AG04450 (cell line): ENCODE results near the gene ACLY. TPM values are rescaled to one million over a fixed set of nuclear protein-coding genes. Genes with fewer than 3 reads are reported as not detected.

ENCODE experiments used
- CTCF ChIA-PET: fragments of 300-600, 350-600 bp; formaldehyde crosslinking; extraction: SDS; loops from one replicate; lab custom pipeline; 2022; ENCODE audit warnings: antibody characterized with exemption, inconsistent platforms; lab: Charles Lee
- POLR2A ChIA-PET: fragments of 350-600 bp; formaldehyde crosslinking; extraction: SDS; loops from one replicate; lab custom pipeline; 2021; ENCODE audit warnings: antibody characterized with exemption, inconsistent platforms; lab: Yijun Ruan, JAX
- DNase-seq: peaks from one replicate; pipeline ENCODE4 v3.0.0-alpha.2; 2011; ENCODE audit warnings: low read depth, low spot score
- H3K27ac ChIP-seq: one replicate; pipeline ENCODE4 v1.5.1; 2012; ENCODE audit warnings: low read depth, low read length, control low read depth
- H3K27me3 ChIP-seq: one replicate; pipeline ENCODE4 v1.6.0; 2012; ENCODE audit warnings: low read length; ENCODE audit not compliant: control insufficient read depth, insufficient read depth
- H3K4me3 ChIP-seq: 2 replicates; pipeline ENCODE4 v1.5.1; 2011; ENCODE audit warnings: mild to moderate bottlenecking, low read depth, low read length, control low read depth
- H3K9me3 ChIP-seq: 2 replicates; pipeline ENCODE4 v1.5.1; 2012; ENCODE audit warnings: low read length; ENCODE audit not compliant: control insufficient read depth, insufficient read depth
- CTCF ChIP-seq: IDR thresholded peaks from 2 replicates; pipeline ENCODE4 v1.5.1; 2011; ENCODE audit warnings: low read depth, low read length, control low read depth, inconsistent platforms
- polyA plus RNA-seq: library from polyadenylated mRNA; depleted of rRNA; stranded (reverse); fragments of >200 nt; gene quantifications from 2 replicates; pipeline ENCODE4 v1.2.3, GENCODE V29; 2011

Gene ACLY
- polyA plus RNA-seq, 1 experiment: 161 TPM

DNA sequence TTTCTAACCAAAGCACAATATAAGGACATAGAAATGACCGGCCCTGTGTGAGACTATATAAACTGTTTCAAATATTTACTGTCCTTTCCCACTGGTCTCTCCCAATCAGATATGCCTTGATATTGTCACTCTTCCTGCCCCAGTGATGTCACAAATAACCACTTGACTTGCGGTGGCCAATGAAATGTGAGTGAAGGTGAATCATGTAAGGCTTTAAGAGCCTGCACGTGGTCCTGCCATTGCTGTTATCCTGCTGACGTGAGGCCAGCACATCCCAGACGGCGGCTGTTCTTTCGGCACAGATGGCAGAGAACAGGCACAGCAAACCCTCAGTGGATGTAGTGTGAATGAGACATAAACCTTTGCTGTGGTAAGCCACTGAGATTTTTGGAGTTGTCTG is 48.1 kb downstream of the ACLY start:
- DNase-seq: no peak
- no peaks in the 10 kb centered on the region for H3K9me3 ChIP-seq
- CTCF ChIA-PET: no interaction called here
- no peaks in the 10 kb centered on the region for H3K27me3 ChIP-seq
- H3K4me3 ChIP-seq: no peak overlapping the region
- POLR2A ChIA-PET: no interaction called here
- TF ChIP-seq CTCF: no peak
- H3K27ac ChIP-seq: no peak overlapping the region

- Histone ChIP-seq H3K27ac (peak overlapping the region; percentile 47), H3K27me3 (no peaks in the 10 kb centered on the region), H3K4me3 (no peak overlapping the region), H3K9me3 (no peaks in the 10 kb centered on the region; the same call in 1 of the 2 replicates)
- DNase-seq: no peak
- ChIA-PET POLR2A (no interaction called here), CTCF (no interaction called here)
- TF ChIP-seq CTCF: no peak
These were observed 48.7 kb downstream of the ACLY start for GRCh38 chr17:41870097-41870496.

DNA sequence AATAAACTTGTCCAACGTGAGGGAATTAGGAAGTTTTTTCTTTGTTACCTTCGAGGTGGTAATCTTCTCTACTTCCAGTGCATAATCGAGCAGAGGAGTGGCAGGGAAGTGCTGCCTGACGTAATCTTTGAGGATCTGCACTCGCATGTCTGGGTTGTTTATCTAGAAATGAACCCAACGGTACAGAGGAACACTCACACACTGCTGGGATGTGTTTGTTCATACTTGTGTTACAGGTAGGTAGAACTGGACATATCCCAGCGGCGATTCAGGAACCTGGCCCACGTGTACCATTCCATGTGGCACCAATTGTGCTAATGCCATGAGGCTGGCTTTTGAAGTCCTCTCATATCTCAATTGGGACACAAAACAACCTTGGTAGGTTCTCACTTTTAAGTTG is 49.3 kb downstream of the ACLY start:
- H3K4me3 ChIP-seq: no peak overlapping the region
- H3K27ac ChIP-seq: peak overlapping the region; percentile 11
- no peaks in the 10 kb centered on the region for H3K27me3 ChIP-seq
- no peak for TF ChIP-seq CTCF
- ChIA-PET POLR2A (no interaction called here), CTCF (no interaction called here)
- H3K9me3 ChIP-seq: no peaks in the 10 kb centered on the region; the same call in 1 of the 2 replicates
- no peak for DNase-seq

DNA sequence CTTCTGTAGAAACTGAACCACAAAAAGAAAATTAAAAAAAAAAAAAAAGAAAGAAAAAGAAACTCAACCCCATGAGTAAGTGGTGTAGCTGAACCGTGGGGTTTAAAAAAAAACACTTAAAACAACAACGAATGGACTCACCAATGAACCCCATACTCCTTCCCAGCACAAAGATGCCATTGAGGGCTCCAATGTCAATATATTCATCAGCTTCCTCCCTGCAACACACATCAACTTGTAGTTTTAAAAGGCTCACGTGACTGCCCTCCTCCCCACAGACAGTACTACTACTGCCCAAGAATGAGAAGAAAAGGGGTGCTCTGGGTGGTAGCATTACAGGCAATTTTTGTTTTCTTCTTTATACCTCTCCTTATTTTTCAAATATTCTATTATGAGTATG is 50.2 kb downstream of the ACLY start:
- H3K9me3 ChIP-seq: no peaks in the 10 kb centered on the region; the same call in 1 of the 2 replicates
- ChIA-PET CTCF (no interaction called here), POLR2A (interaction anchor here (0.6 kb wide), 1 partner anchor 22 kb away, joined by 4 read pairs; no protein-coding TSS in a partner anchor)
- no peak for TF ChIP-seq CTCF
- H3K27me3 ChIP-seq: no peaks in the 10 kb centered on the region
- no peak for DNase-seq
- no peak overlapping the region for H3K27ac ChIP-seq
- H3K4me3 ChIP-seq: no peak overlapping the region

- H3K9me3 ChIP-seq: no peaks in the 10 kb centered on the region; the same call in 1 of the 2 replicates
- DNase-seq: no peak
- ChIA-PET CTCF (interaction anchor here (0.6 to 0.9 kb wide), 2 partner anchors 38 to 79 kb away, joined by 3 read pairs; partner anchors contain the start of gene JUP), POLR2A (interaction anchor here (0.6 to 2.5 kb wide), 10 partner anchors 12 to 177 kb away, joined by 3 to 12 read pairs (median 4); partner anchors contain the start of genes ACLY, HAP1, ODAD4 and P3H4)
- H3K27ac ChIP-seq: no peak overlapping the region
- no peaks in the 10 kb centered on the region for H3K27me3 ChIP-seq
- peak overlapping the region; percentile 46 for H3K4me3 ChIP-seq
- TF ChIP-seq CTCF: no peak
These were observed 53.2 kb downstream of the ACLY start for GRCh38 chr17:41865596-41865893.
